ENCODE measurements around the gene OPTN. TPM values are rescaled to one million over a fixed set of nuclear protein-coding genes. Genes with fewer than 3 reads are reported as not detected.

Gene OPTN
- total and polyA plus RNA-seq, 8 donors: 32.6 to 82.3 (median 40.9) TPM

GRCh38 chr10:13183625-13184024, 83.7 kb downstream of the OPTN start:
- TF ChIP-seq POLR2A (IDR thresholded peaks at IDR 0.05): no peak
- no peak for TF ChIP-seq POLR2AphosphoS5 (IDR thresholded peaks at IDR 0.05)
- no peak for TF ChIP-seq CTCF (IDR thresholded peaks at IDR 0.05)
- no peak for TF ChIP-seq EP300 (IDR thresholded peaks at IDR 0.05)
- Histone ChIP-seq H3K36me3 (no peaks in the 10 kb centered on the region), H3K4me3 (no peak overlapping the region), H3K4me1 (peaks cover 0 to 6% (median 0%) of the 10 kb centered on the region in 4 donors), H3K27ac (no peak overlapping the region), H3K27me3 (no peaks in the 10 kb centered on the region), H3K9me3 (no peaks in the 10 kb centered on the region)
- intact Hi-C loops (cut with DNase I; ENCODE audit: low total_unique reads): no loop called here
- DNase-seq: no peak
- 77 to 92% (median 79%) methylated on average over 5 of the region's 5 CpGs for WGBS, 5 donors

GRCh38 chr10:13184276-13184675, 84.3 kb downstream of the OPTN start:
- H3K36me3 ChIP-seq: no peaks in the 10 kb centered on the region
- H3K9me3 ChIP-seq: no peaks in the 10 kb centered on the region
- TF ChIP-seq EP300 (IDR thresholded peaks at IDR 0.05): no peak
- no peak for TF ChIP-seq POLR2AphosphoS5 (IDR thresholded peaks at IDR 0.05)
- TF ChIP-seq CTCF (IDR thresholded peaks at IDR 0.05): no peak
- no peak for TF ChIP-seq POLR2A (IDR thresholded peaks at IDR 0.05)
- no peaks in the 10 kb centered on the region for H3K27me3 ChIP-seq
- H3K27ac ChIP-seq: no peak overlapping the region
- 79 to 100% (median 95%) methylated on average over 2 of the region's 2 CpGs for WGBS, 5 donors
- peaks cover 0 to 6% (median 0%) of the 10 kb centered on the region in 4 donors for H3K4me1 ChIP-seq
- no peak overlapping the region for H3K4me3 ChIP-seq
- intact Hi-C loops (cut with DNase I; ENCODE audit: low total_unique reads): no loop called here
- DNase-seq: no peak

GRCh38 chr10:13184730-13185514, 85.0 kb downstream of the OPTN start:
- Histone ChIP-seq H3K4me1 (peaks cover 0 to 6% (median 0%) of the 10 kb centered on the region in 4 donors), H3K9me3 (no peaks in the 10 kb centered on the region), H3K36me3 (no peaks in the 10 kb centered on the region), H3K27me3 (no peaks in the 10 kb centered on the region), H3K4me3 (no peak overlapping the region), H3K27ac (no peak overlapping the region)
- intact Hi-C loops (cut with DNase I; ENCODE audit: low total_unique reads): no loop called here
- DNase-seq: peak in 1 of 2 donors; percentile 61
- WGBS, 5 donors: 48 to 76% (median 68%) methylated on average over 5 of the region's 5 CpGs
- TF ChIP-seq POLR2AphosphoS5 (IDR thresholded peaks at IDR 0.05) (no peak), EP300 (IDR thresholded peaks at IDR 0.05) (no peak)

- H3K4me1 ChIP-seq: peaks cover 0 to 6% (median 0%) of the 10 kb centered on the region in 4 donors
- no peak overlapping the region for H3K27ac ChIP-seq
- no peaks in the 10 kb centered on the region for H3K9me3 ChIP-seq
- no peak overlapping the region for H3K4me3 ChIP-seq
- TF ChIP-seq CTCF (IDR thresholded peaks at IDR 0.05) (no peak), POLR2AphosphoS5 (IDR thresholded peaks at IDR 0.05) (no peak)
- intact Hi-C loops (cut with DNase I; ENCODE audit: low total_unique reads): no loop called here
- H3K36me3 ChIP-seq: no peaks in the 10 kb centered on the region
- no peaks in the 10 kb centered on the region for H3K27me3 ChIP-seq
- DNase-seq: no peak
- WGBS, 5 donors: 96 to 100% (median 99%) methylated on average over 3 of the region's 3 CpGs
Measured at GRCh38 chr10:13187135-13187534, 87.2 kb downstream of the OPTN start.

Small RNAs within 50 kb of the gene (small RNA-seq; reads per million reads assigned to genes)
- 0 reads per million in 4 donors for gene SNRPGP5

Other genes with a start within 250 kb of the OPTN start
- gene CCDC3, start 98.5 kb upstream of the OPTN start, total RNA-seq: 1 to 10 TPM in 4 of 5 donors, not detected in 1; 1.8 to 9.0 (median 5.1) TPM
- gene CCDC3, start 98.5 kb upstream of the OPTN start, polyA plus RNA-seq: 10 to 100 TPM in 1 of 3 donors, 1 to 10 TPM in 2; 2.1 to 11.0 (median 2.7) TPM
- gene MCM10, start 61.4 kb downstream of the OPTN start, total RNA-seq: 1 to 10 TPM; 2.3 to 7.6 (median 4.6) TPM
- under 1 TPM; 0.31 to 0.93 (median 0.58) TPM for gene MCM10, start 61.4 kb downstream of the OPTN start, polyA plus RNA-seq
- gene UCMA, start 134.2 kb downstream of the OPTN start, total RNA-seq: not detected
- gene UCMA, start 134.2 kb downstream of the OPTN start, polyA plus RNA-seq: not detected
- 10 to 100 TPM in 2 of 5 donors, 1 to 10 TPM in 2, under 1 TPM in 1; 0.58 to 20.9 (median 9.6) TPM for gene PHYH, start 199.9 kb downstream of the OPTN start, total RNA-seq
- 10 to 100 TPM; 19.3 to 65.5 (median 34.4) TPM for gene PHYH, start 199.9 kb downstream of the OPTN start, polyA plus RNA-seq
- gene SEPHS1, start 248.1 kb downstream of the OPTN start, total RNA-seq: 10 to 100 TPM; 15.2 to 63.0 (median 20.3) TPM
- gene SEPHS1, start 248.1 kb downstream of the OPTN start, polyA plus RNA-seq: 10 to 100 TPM; 19.7 to 40.5 (median 31.8) TPM

Data from stomach (tissue), 9 donors.